ENCODE measurements around the gene GCSAML.

The GCSAML gene

DNA sequence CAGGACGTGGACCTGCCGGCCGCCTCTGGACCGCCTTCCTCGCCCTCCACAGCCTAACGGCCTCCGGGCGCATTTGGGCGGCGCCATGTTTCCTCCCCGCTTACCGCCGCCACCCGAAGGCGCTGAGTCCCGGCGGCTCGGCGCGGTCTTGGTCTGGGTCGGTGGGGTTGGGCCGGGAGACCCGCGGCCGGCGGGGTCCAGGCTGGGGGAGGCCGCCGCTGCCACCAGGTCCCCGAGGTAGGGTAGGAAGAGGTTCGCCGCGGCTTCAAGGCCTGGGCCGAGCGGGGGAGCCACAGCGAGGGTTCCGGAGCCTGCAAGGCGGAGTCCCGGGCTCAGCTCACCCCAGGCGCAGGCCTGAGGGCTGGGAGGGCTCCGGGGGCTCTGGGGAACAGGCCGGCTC is 18.1 kb upstream of the GCSAML start:
- H3K4me3 ChIP-seq (replicated peaks; ENCODE audit: insufficient read depth, low read length): no peak overlapping the region
- H3K27ac ChIP-seq (replicated peaks): no peak overlapping the region
- no peak for DNase-seq (ENCODE audit: low read depth in 1 of 2, low spot score in 1 of 2)
- TF ChIP-seq SPI1 (IDR thresholded peaks at IDR 0.05; ENCODE audit: borderline replicate concordance, low read depth): no peak
- TF ChIP-seq POLR2AphosphoS5 (IDR thresholded peaks at IDR 0.05; ENCODE audit: low read depth): no peak
- TF ChIP-seq, protein P1, sequence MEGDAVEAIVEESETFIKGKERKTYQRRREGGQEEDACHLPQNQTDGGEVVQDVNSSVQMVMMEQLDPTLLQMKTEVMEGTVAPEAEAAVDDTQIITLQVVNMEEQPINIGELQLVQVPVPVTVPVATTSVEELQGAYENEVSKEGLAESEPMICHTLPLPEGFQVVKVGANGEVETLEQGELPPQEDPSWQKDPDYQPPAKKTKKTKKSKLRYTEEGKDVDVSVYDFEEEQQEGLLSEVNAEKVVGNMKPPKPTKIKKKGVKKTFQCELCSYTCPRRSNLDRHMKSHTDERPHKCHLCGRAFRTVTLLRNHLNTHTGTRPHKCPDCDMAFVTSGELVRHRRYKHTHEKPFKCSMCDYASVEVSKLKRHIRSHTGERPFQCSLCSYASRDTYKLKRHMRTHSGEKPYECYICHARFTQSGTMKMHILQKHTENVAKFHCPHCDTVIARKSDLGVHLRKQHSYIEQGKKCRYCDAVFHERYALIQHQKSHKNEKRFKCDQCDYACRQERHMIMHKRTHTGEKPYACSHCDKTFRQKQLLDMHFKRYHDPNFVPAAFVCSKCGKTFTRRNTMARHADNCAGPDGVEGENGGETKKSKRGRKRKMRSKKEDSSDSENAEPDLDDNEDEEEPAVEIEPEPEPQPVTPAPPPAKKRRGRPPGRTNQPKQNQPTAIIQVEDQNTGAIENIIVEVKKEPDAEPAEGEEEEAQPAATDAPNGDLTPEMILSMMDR (IDR thresholded peaks at IDR 0.05; ENCODE audit: insufficient read depth, low read length): no peak
- TF ChIP-seq, protein P2, sequence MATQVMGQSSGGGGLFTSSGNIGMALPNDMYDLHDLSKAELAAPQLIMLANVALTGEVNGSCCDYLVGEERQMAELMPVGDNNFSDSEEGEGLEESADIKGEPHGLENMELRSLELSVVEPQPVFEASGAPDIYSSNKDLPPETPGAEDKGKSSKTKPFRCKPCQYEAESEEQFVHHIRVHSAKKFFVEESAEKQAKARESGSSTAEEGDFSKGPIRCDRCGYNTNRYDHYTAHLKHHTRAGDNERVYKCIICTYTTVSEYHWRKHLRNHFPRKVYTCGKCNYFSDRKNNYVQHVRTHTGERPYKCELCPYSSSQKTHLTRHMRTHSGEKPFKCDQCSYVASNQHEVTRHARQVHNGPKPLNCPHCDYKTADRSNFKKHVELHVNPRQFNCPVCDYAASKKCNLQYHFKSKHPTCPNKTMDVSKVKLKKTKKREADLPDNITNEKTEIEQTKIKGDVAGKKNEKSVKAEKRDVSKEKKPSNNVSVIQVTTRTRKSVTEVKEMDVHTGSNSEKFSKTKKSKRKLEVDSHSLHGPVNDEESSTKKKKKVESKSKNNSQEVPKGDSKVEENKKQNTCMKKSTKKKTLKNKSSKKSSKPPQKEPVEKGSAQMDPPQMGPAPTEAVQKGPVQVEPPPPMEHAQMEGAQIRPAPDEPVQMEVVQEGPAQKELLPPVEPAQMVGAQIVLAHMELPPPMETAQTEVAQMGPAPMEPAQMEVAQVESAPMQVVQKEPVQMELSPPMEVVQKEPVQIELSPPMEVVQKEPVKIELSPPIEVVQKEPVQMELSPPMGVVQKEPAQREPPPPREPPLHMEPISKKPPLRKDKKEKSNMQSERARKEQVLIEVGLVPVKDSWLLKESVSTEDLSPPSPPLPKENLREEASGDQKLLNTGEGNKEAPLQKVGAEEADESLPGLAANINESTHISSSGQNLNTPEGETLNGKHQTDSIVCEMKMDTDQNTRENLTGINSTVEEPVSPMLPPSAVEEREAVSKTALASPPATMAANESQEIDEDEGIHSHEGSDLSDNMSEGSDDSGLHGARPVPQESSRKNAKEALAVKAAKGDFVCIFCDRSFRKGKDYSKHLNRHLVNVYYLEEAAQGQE (IDR thresholded peaks at IDR 0.05; ENCODE audit: insufficient replicate concordance, low read depth): no peak
- TF ChIP-seq GABPA (IDR thresholded peaks at IDR 0.05; ENCODE audit: low read depth): no peak
- no peaks in the 10 kb centered on the region for H3K27me3 ChIP-seq (ENCODE audit: insufficient read depth, poor library complexity, severe bottlenecking)

DNA sequence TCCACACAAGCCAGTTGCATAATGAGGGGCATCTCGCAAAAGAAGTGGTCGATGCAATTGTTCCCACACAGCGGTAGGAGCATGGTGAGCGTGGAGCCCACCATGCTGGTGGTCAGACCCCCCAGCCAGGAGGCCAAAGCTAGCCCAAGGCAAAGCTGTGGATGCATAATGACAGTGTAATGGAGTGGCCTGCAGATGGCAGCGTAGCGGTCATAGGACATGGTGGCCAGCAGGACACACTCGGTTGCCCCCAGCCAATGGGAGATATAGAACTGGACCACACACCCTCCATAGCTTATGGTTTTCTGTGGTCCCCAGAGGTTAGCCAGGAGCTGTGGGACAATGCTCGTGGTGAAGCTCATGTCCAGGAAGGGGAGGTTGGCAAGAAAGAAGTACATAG is 17.0 kb upstream of the GCSAML start:
- Histone ChIP-seq H3K27ac (replicated peaks) (no peak overlapping the region), H3K4me3 (replicated peaks; ENCODE audit: insufficient read depth, low read length) (no peak overlapping the region), H3K27me3 (ENCODE audit: insufficient read depth, poor library complexity, severe bottlenecking) (no peaks in the 10 kb centered on the region)
- no peak for TF ChIP-seq GABPA (IDR thresholded peaks at IDR 0.05; ENCODE audit: low read depth)
- TF ChIP-seq SPI1 (IDR thresholded peaks at IDR 0.05; ENCODE audit: borderline replicate concordance, low read depth): no peak
- TF ChIP-seq, protein P2 (IDR thresholded peaks at IDR 0.05; ENCODE audit: insufficient replicate concordance, low read depth): no peak
- TF ChIP-seq, protein P1 (IDR thresholded peaks at IDR 0.05; ENCODE audit: insufficient read depth, low read length): no peak
- TF ChIP-seq POLR2AphosphoS5 (IDR thresholded peaks at IDR 0.05; ENCODE audit: low read depth): no peak
- DNase-seq (ENCODE audit: low read depth in 1 of 2, low spot score in 1 of 2): no peak

DNA sequence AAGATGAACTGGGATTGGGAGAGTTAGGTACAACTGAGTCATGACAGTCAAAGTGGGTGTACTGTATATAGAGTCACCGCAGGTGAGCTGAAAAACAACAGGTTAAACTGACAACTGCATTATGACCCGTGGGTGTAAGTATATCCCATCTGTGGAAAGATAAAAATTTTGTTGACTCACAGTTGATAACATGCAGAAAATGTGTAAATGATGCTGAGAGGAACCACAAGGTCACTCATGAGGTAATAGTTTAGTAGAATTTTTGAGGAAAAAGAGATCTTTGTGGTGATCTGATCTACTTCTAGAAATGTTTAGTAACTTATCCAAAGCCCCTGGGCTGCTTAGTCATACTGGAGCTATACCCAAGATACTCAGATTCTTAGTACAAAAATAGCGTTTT is 13.5 kb upstream of the GCSAML start:
- no peaks in the 10 kb centered on the region for H3K27me3 ChIP-seq (ENCODE audit: insufficient read depth, poor library complexity, severe bottlenecking)
- DNase-seq (ENCODE audit: low read depth in 1 of 2, low spot score in 1 of 2): no peak
- no peak overlapping the region for H3K27ac ChIP-seq (replicated peaks)
- no peak overlapping the region for H3K4me3 ChIP-seq (replicated peaks; ENCODE audit: insufficient read depth, low read length)
- TF ChIP-seq GABPA (IDR thresholded peaks at IDR 0.05; ENCODE audit: low read depth) (no peak), SPI1 (IDR thresholded peaks at IDR 0.05; ENCODE audit: borderline replicate concordance, low read depth) (no peak), POLR2AphosphoS5 (IDR thresholded peaks at IDR 0.05; ENCODE audit: low read depth) (no peak)
- TF ChIP-seq, protein P1 (IDR thresholded peaks at IDR 0.05; ENCODE audit: insufficient read depth, low read length): no peak
- TF ChIP-seq, protein P2 (IDR thresholded peaks at IDR 0.05; ENCODE audit: insufficient replicate concordance, low read depth): no peak

Data from HL-60 (cell line).